ENCODE data around the gene KLHL42. TPM values are rescaled to one million over a fixed set of nuclear protein-coding genes. Genes with fewer than 3 reads are reported as not detected.
A peak's percentile ranks its signal among the peaks of the same experiment; 100 is the strongest.

Gene KLHL42
- total RNA-seq, 1 donor from 2014 or later, result 21.3 TPM

DNA sequence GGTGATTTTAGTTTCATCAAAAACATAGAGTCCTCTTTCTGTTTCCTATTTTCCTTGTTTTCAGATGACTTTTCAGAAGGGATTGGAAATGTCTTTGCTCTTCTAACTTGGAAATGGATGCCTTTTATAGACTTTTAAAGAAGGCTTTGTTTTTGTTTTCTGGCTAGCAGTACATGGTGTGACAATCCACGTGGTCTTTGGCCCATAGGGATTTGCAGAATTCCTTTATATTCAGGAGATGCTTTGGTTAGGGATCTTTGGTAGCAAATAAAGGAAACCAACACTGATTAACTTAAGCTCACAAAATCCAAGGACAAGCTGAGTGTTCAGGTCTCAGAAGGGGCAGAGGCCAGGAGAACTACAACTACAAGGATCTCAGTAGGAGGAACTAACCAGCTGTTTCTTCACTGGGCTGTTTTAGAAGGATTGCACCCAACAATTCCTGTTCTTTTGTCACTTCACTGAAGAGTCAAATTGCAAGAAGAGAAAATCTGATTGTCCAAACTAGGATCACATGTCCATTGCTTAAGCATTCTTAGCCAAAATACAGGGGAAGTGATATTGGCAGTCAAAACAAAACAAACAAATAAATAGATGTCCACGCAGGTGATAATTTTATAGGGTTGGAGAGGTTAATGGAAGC lies 58.6 kb downstream of the KLHL42 start:
- H3K4me3 ChIP-seq (ENCODE audit: low read depth, low read length), result no peak overlapping the region
- H3K36me3 ChIP-seq (ENCODE audit: control insufficient read depth, insufficient read depth, low read length), result no peaks in the 10 kb centered on the region
- no peak for FAIRE-seq
- TF ChIP-seq, protein P1, sequence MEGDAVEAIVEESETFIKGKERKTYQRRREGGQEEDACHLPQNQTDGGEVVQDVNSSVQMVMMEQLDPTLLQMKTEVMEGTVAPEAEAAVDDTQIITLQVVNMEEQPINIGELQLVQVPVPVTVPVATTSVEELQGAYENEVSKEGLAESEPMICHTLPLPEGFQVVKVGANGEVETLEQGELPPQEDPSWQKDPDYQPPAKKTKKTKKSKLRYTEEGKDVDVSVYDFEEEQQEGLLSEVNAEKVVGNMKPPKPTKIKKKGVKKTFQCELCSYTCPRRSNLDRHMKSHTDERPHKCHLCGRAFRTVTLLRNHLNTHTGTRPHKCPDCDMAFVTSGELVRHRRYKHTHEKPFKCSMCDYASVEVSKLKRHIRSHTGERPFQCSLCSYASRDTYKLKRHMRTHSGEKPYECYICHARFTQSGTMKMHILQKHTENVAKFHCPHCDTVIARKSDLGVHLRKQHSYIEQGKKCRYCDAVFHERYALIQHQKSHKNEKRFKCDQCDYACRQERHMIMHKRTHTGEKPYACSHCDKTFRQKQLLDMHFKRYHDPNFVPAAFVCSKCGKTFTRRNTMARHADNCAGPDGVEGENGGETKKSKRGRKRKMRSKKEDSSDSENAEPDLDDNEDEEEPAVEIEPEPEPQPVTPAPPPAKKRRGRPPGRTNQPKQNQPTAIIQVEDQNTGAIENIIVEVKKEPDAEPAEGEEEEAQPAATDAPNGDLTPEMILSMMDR (IDR thresholded peaks at IDR 0.05; ENCODE audit: insufficient read depth, low read length, severe bottlenecking), result no peak
- DNase-seq (ENCODE audit: low read depth), result no peak
- no peaks in the 10 kb centered on the region for H3K27me3 ChIP-seq (ENCODE audit: control insufficient read depth, insufficient read depth, low read length)

DNA sequence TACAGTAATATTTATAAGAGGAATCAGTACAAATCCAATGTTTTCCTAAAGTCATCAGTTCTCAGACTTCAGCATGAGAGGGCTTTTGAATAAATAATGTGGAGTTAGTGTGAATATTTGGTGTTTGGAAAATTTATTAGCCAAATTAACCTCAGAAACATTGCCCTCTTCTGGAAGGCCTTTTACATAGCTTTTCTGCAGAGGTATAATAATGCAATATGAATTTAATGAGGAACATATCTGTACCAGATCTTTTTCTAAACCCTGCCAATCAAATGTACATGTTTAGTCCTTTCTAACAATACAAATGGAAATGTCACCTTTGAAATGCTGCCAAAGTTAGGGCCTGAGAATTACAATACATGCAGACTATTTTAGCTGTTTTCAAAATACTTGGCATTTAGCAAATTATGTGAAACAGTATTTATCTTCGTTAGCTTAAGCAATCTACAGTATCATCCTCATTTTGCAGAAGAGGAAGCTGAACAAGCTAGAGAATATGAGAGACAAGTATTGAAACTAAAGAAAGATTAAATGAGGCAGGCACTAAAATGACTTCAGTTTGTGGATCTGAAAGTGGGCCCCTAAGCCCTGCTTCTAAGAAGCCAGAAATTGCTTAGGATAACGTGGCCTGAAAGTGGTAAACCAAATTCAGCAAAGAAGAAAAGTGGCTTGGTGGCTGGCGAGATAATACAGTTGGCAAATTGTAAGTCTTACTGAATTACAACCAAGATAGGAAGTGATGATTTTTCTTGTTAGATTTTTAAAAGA lies 60.4 kb downstream of the KLHL42 start:
- Histone ChIP-seq H3K4me3 (ENCODE audit: low read depth, low read length) (no peak overlapping the region), H3K36me3 (ENCODE audit: control insufficient read depth, insufficient read depth, low read length) (no peaks in the 10 kb centered on the region), H3K27me3 (ENCODE audit: control insufficient read depth, insufficient read depth, low read length) (no peaks in the 10 kb centered on the region)
- FAIRE-seq (no peak), DNase-seq (ENCODE audit: low read depth) (peak; percentile 11)
- TF ChIP-seq, protein P1 (IDR thresholded peaks at IDR 0.05; ENCODE audit: insufficient read depth, low read length, severe bottlenecking), result peak; percentile 45

DNA sequence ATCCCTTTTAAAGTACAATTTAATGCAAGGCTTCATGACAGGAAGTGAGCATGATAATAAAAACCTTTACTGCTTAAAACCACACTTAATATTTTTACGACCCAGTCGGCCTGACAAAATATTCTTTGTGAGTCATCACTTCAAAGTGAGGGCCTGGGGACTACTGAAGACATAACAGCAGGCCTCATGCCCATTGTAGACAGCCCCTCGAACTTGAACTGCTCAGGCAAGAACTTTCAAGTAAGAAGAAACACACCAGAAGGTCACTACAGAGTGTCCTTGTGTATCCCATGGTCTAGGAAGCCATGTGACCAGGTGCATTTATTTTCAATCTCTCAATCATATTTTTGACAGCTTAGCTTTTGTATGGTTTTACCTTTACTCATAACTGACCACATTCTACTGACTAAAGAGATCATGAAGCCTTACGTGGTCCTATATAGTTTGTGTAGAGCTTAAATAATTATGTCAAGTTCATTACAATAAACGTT lies 61.4 kb downstream of the KLHL42 start:
- DNase-seq (ENCODE audit: low read depth), result no peak
- no peak overlapping the region for H3K4me3 ChIP-seq (ENCODE audit: low read depth, low read length)
- no peak for FAIRE-seq

DNA sequence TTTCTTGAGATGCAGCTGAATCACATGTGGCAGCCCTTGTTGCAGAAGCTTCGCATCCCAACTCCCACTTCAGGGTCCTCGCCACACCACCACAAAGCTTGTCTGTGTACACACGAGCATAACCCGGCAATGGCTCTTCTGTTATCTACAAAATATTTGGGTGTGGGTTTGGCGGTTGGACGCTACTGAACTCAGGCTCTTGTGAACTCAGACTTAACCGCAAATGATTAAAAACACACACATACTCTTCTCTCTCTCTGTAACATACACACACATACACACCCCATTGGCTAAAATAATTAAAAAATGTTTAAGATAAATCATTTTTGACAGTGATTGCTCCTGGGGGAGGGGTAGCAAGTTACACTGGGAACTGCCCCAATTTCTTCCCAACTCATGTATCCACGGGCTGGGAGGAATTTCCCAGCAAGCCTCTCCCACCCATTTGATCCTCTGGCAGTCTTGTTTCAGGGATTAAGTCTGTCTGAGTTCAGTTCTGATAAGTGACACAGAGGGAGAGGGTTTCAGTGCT lies 63.7 kb downstream of the KLHL42 start:
- peak; percentile 49 for DNase-seq (ENCODE audit: low read depth)
- FAIRE-seq, result no peak
- Histone ChIP-seq H3K27me3 (ENCODE audit: control insufficient read depth, insufficient read depth, low read length) (no peaks in the 10 kb centered on the region), H3K4me3 (ENCODE audit: low read depth, low read length) (no peak overlapping the region), H3K36me3 (ENCODE audit: control insufficient read depth, insufficient read depth, low read length) (no peaks in the 10 kb centered on the region)
- TF ChIP-seq, protein P1 (IDR thresholded peaks at IDR 0.05; ENCODE audit: insufficient read depth, low read length, severe bottlenecking), result no peak

More for the DNA sequence above, 61.4 kb downstream of the KLHL42 start:
- no peaks in the 10 kb centered on the region for H3K36me3 ChIP-seq (ENCODE audit: control insufficient read depth, insufficient read depth, low read length)
- TF ChIP-seq, protein P1 (IDR thresholded peaks at IDR 0.05; ENCODE audit: insufficient read depth, low read length, severe bottlenecking), result no peak
- H3K27me3 ChIP-seq (ENCODE audit: control insufficient read depth, insufficient read depth, low read length), result no peaks in the 10 kb centered on the region

DNA sequence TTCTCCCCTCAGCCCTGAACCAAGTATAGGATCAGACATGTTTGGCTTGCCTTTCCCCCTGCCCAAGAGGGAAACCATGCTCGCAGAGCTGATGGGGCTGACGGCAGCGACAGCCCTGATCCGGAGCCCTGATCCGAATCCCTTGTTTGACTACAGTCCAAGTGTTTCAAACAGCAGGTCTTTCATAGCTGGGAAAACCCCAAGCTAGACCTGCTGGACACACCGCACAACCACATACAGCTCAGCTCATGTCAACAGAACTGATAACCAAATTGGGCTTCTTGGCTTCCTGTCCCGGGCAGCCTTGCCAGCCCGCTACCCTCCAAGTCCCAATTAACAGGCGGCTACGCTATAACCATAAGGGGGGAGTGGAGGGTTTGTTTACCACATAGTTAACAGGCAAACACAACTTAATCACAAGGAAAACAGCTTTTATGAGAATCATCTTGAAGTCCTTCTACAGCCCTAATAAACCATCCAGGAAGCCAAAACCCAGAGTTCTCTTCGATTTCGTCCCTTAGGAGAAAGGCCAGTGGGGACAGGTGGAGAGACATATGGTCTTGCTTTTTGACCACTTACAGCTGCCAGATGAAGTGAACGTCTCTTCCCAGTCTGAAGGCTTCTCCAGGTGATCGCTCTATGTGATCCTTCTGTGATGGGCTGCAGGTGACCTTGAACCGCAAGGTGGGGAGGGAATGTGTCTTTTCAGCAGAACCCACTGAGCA lies 64.5 kb downstream of the KLHL42 start:
- DNase-seq (ENCODE audit: low read depth) (peak; percentile 33), FAIRE-seq (no peak)
- TF ChIP-seq, protein P1 (IDR thresholded peaks at IDR 0.05; ENCODE audit: insufficient read depth, low read length, severe bottlenecking), result no peak
- Histone ChIP-seq H3K27me3 (ENCODE audit: control insufficient read depth, insufficient read depth, low read length) (no peaks in the 10 kb centered on the region), H3K4me3 (ENCODE audit: low read depth, low read length) (no peak overlapping the region), H3K36me3 (ENCODE audit: control insufficient read depth, insufficient read depth, low read length) (no peaks in the 10 kb centered on the region)
